ENCODE results near the gene PDCD5. TPM values are rescaled to one million over a fixed set of nuclear protein-coding genes. Genes with fewer than 3 reads are reported as not detected.

Gene PDCD5
- total RNA-seq, 6 experiments from 2014 or later, result 146 to 196 (median 174) TPM

DNA sequence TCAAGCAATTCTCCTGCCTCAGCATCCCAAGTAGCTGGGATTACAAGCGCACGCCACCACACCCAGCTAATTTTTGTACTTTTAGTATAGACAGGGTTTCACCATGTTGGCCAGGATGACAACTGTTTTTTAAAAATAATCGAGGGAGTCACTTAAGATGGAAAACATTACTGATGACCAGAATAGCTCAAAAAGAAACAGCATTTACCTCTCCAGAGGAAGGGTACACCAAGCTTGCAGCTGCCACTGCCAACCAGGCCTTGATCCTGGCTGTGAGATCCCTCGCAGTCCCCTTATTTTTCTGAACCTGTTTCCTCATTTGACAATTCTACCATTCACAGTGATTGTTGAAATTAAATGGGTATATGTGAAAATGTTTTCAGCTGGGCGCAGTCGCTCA, 14.5 kb downstream of the PDCD5 start:
- Mint-ChIP-seq H3K9me3 (0 out of 2 replicates have a peak, but pooled peaks cover 4% of the 10 kb centered on the region), H3K36me3 (ENCODE audit: low read depth) (peaks cover 51% of the 10 kb centered on the region), H3K4me1 (ENCODE audit: low read depth) (no peaks in the 10 kb centered on the region), H3K27me3 (ENCODE audit: insufficient read depth) (peaks cover 2% of the 10 kb centered on the region; the same call in 1 of the 2 replicates), H3K4me3 (no peak overlapping the region), H3K27ac (no peak overlapping the region)
- TF ChIP-seq, protein P1, sequence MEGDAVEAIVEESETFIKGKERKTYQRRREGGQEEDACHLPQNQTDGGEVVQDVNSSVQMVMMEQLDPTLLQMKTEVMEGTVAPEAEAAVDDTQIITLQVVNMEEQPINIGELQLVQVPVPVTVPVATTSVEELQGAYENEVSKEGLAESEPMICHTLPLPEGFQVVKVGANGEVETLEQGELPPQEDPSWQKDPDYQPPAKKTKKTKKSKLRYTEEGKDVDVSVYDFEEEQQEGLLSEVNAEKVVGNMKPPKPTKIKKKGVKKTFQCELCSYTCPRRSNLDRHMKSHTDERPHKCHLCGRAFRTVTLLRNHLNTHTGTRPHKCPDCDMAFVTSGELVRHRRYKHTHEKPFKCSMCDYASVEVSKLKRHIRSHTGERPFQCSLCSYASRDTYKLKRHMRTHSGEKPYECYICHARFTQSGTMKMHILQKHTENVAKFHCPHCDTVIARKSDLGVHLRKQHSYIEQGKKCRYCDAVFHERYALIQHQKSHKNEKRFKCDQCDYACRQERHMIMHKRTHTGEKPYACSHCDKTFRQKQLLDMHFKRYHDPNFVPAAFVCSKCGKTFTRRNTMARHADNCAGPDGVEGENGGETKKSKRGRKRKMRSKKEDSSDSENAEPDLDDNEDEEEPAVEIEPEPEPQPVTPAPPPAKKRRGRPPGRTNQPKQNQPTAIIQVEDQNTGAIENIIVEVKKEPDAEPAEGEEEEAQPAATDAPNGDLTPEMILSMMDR (IDR thresholded peaks at IDR 0.05), result no peak
- DNase-seq, result no peak

DNA sequence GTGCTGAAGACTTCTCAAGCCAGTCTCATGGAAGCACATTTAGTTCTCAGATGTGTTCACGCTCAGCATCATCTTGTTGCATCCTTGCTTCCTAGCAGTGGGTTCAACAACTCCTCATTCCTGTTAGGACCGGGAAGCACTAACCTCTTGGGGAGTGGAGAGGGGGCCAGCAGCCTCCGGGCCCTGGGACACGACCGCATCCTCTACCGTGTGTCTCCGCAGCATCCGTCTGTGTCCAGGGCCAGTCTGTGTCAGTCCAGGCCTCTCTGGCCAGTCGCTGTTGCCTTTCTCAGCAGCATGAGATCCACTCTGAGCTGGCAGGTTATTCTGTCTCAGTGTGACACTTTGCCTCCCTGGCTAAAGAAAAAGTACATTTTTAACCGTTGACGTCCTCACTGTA, 17.0 kb downstream of the PDCD5 start:
- Mint-ChIP-seq H3K9me3 (no peaks in the 10 kb centered on the region), H3K27me3 (ENCODE audit: insufficient read depth) (peaks cover 2% of the 10 kb centered on the region), H3K4me3 (no peak overlapping the region), H3K36me3 (ENCODE audit: low read depth) (peaks cover 33% of the 10 kb centered on the region), H3K4me1 (ENCODE audit: low read depth) (no peaks in the 10 kb centered on the region), H3K27ac (no peak overlapping the region)
- no peak for DNase-seq
- TF ChIP-seq, protein P1 (IDR thresholded peaks at IDR 0.05), result no peak

DNA sequence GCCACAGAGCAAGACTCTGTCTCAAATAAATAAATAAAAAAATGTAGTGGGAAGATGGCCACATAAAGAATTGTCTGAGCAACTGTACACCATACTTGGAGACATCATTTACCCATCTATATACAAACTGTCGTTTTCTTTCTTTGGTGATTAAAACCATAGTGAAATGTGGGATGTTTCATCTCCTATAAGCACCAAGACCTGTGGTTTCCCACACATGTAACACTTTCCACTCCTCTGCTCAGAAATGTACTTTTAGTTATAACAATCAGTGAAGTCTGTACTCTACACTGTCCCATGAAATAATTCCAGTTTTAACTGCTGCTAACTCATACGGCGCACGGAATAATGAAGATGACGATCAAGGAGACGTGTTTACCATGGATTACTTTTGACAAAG, 18.3 kb downstream of the PDCD5 start:
- Mint-ChIP-seq H3K9me3 (no peaks in the 10 kb centered on the region), H3K36me3 (ENCODE audit: low read depth) (peaks cover 29% of the 10 kb centered on the region), H3K27ac (no peak overlapping the region), H3K27me3 (ENCODE audit: insufficient read depth) (peaks cover 1% of the 10 kb centered on the region), H3K4me3 (no peak overlapping the region), H3K4me1 (ENCODE audit: low read depth) (no peaks in the 10 kb centered on the region)
- DNase-seq, result no peak
- TF ChIP-seq, protein P1 (IDR thresholded peaks at IDR 0.05), result no peak

DNA sequence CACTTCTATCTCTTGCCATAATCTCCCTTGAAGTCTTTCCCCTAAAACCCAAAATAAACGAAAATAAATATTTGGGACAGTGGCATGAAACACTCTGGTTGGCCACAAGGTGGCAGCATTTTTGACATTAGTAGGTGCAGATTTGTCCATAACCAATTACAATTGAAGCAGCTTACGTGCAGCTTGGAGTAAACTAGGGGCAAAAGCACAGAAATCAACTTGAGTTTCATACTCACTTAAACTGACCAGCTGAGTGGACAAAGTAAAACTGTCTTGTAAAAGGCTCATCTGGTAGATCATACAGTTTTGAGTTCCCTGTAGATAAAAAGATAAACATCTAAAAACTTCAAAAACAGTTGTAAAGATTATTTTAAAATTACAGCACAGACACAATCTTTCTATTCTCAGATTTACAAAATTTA, 18.8 kb downstream of the PDCD5 start:
- DNase-seq, result peak; percentile 59
- TF ChIP-seq, protein P1 (IDR thresholded peaks at IDR 0.05), result peak; percentile 97
- Mint-ChIP-seq H3K27me3 (ENCODE audit: insufficient read depth) (no peaks in the 10 kb centered on the region; the same call in 1 of the 2 replicates), H3K36me3 (ENCODE audit: low read depth) (peaks cover 29% of the 10 kb centered on the region), H3K27ac (no peak overlapping the region), H3K4me3 (no peak overlapping the region), H3K9me3 (no peaks in the 10 kb centered on the region), H3K4me1 (ENCODE audit: low read depth) (no peaks in the 10 kb centered on the region)

DNA sequence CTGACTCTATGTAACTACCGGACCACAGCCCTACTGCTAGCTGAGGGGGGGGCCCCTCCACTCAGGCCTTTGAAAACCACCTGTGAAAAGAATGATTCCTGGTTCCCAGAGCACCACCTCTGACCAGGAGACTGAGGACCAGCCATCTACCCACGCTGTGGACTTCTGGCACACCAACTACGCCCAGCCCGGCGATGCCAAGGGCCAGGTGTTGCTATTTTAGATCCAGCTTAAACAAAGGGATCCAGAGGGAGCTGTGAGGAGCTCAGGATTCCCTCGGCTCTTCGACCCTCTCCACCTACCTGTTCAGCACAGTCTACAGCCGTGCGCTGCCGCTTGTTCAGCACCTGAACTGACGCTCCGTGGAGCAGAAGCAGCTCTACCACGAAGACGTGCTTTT, 23.0 kb downstream of the PDCD5 start:
- Mint-ChIP-seq H3K36me3 (ENCODE audit: low read depth) (peaks cover 15% of the 10 kb centered on the region), H3K9me3 (no peaks in the 10 kb centered on the region), H3K4me3 (no peak overlapping the region), H3K27ac (no peak overlapping the region), H3K4me1 (ENCODE audit: low read depth) (no peaks in the 10 kb centered on the region), H3K27me3 (ENCODE audit: insufficient read depth) (no peaks in the 10 kb centered on the region; the same call in 1 of the 2 replicates)
- TF ChIP-seq, protein P1 (IDR thresholded peaks at IDR 0.05), result no peak
- DNase-seq, result no peak

DNA sequence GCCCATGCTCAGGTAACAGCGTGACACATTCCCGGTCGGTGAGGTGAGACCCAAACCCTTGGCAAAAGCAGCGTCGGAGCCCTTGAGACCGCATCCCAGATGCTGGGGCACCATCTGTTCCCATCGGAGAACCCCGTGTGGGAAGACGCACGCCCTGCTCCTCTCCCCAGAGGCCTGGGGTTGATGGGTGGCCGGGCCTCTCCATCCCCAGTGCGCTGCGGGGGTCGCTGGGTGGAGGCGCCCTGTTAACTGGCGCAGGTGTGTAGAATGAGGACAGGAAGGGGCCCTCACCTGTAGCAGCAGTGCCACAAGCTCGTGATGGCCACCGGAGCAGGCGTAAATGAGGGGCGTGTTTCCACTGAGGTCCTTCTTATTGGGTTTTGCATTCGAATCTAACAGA, 24.6 kb downstream of the PDCD5 start:
- Mint-ChIP-seq H3K4me1 (ENCODE audit: low read depth) (no peaks in the 10 kb centered on the region), H3K9me3 (no peaks in the 10 kb centered on the region), H3K36me3 (ENCODE audit: low read depth) (peaks cover 14% of the 10 kb centered on the region), H3K27ac (no peak overlapping the region), H3K4me3 (no peak overlapping the region), H3K27me3 (ENCODE audit: insufficient read depth) (no peaks in the 10 kb centered on the region; the same call in 1 of the 2 replicates)
- no peak for DNase-seq
- TF ChIP-seq, protein P1 (IDR thresholded peaks at IDR 0.05), result no peak

Data from HFFc6 (cell line).